Trophoblast cell (in vitro differentiated cells and primary cell): ENCODE data around the gene RASA3.

ENCODE experiments used
- DNase-seq, 2 donors: peaks; one replicate each; pipeline ENCODE4 v3.0.0-alpha.2; 2016
- H2AFZ ChIP-seq: 2 replicates; pipeline ENCODE4 v1.6.1; 2013; ENCODE audit warnings: low read length, moderate library complexity, mild to moderate bottlenecking; ENCODE audit not compliant: insufficient read depth, poor library complexity
- H2AK5ac ChIP-seq: 2 replicates; pipeline ENCODE4 v1.6.1; 2013; ENCODE audit warnings: mild to moderate bottlenecking, low read length
- H2BK120ac ChIP-seq: 2 replicates; pipeline ENCODE4 v1.6.1; 2013; ENCODE audit warnings: low read length, mild to moderate bottlenecking, moderate library complexity; ENCODE audit not compliant: insufficient read depth, poor library complexity
- H2BK12ac ChIP-seq: 2 replicates; pipeline ENCODE4 v1.6.1; 2013; ENCODE audit warnings: mild to moderate bottlenecking, low read length, moderate library complexity
- H2BK5ac ChIP-seq: 2 replicates; pipeline ENCODE4 v1.6.1; 2013; ENCODE audit warnings: low read length, low read depth, moderate library complexity, mild to moderate bottlenecking; ENCODE audit not compliant: poor library complexity
- H3K14ac ChIP-seq: 2 replicates; pipeline ENCODE4 v1.6.1; 2013; ENCODE audit warnings: mild to moderate bottlenecking, low read length
- H3K18ac ChIP-seq: 2 replicates; pipeline ENCODE4 v1.6.1; 2013; ENCODE audit warnings: mild to moderate bottlenecking, low read length
- H3K23ac ChIP-seq: 2 replicates; pipeline ENCODE4 v1.6.1; 2013; ENCODE audit warnings: low read length
- H3K27ac ChIP-seq: 2 replicates; pipeline ENCODE4 v1.5.1; 2013; ENCODE audit warnings: low read depth, mild to moderate bottlenecking, inconsistent platforms, low read length, moderate library complexity
- H3K27me3 ChIP-seq: 2 replicates; pipeline ENCODE4 v1.6.1; 2013; ENCODE audit warnings: inconsistent platforms, mild to moderate bottlenecking, low read length, moderate library complexity; ENCODE audit not compliant: insufficient read depth
- H3K36me3 ChIP-seq, 2 experiments: 1 replicate in 1 of 2; 2 replicates in 1 of 2; pipeline ENCODE4 v1.6.1; 2013; ENCODE audit warnings: low read length in 2 of 2, mild to moderate bottlenecking in 2 of 2, moderate library complexity in 1 of 2; ENCODE audit not compliant: insufficient read depth in 2 of 2, control insufficient read depth in 1 of 2
- H3K4ac ChIP-seq: 2 replicates; pipeline ENCODE4 v1.6.1; 2013; ENCODE audit warnings: low read depth, mild to moderate bottlenecking, low read length, moderate library complexity
- H3K4me1 ChIP-seq, 2 experiments: 1 replicate in 1 of 2; 2 replicates in 1 of 2; pipeline ENCODE4 v1.6.1; 2013; ENCODE audit warnings: low read length in 2 of 2, mild to moderate bottlenecking in 2 of 2, moderate library complexity in 1 of 2; ENCODE audit not compliant: insufficient read depth in 2 of 2, control insufficient read depth in 1 of 2
- H3K4me2 ChIP-seq: 2 replicates; pipeline ENCODE4 v1.6.1; 2013; ENCODE audit warnings: inconsistent platforms, mild to moderate bottlenecking, low read length, moderate library complexity
- H3K4me3 ChIP-seq: 2 replicates; pipeline ENCODE4 v1.5.1; 2013; ENCODE audit warnings: mild to moderate bottlenecking, low read depth, low read length, inconsistent platforms
- H3K79me1 ChIP-seq: one replicate; pipeline ENCODE4 v1.6.1; 2013; ENCODE audit warnings: low read length
- H3K79me2 ChIP-seq: 2 replicates; pipeline ENCODE4 v1.6.1; 2013; ENCODE audit warnings: low read length, mild to moderate bottlenecking; ENCODE audit not compliant: control insufficient read depth, insufficient read depth, poor library complexity
- H3K9ac ChIP-seq: 2 replicates; pipeline ENCODE4 v1.6.1; 2013; ENCODE audit warnings: mild to moderate bottlenecking, low read length
- H3K9me3 ChIP-seq: 2 replicates; pipeline ENCODE4 v1.6.1; 2013; ENCODE audit warnings: low read depth, mild to moderate bottlenecking, control low read depth, inconsistent platforms, low read length; ENCODE audit not compliant: insufficient read depth
- H4K12ac ChIP-seq: 2 replicates; pipeline ENCODE4 v1.6.1; 2013; ENCODE audit warnings: low read depth, mild to moderate bottlenecking, low read length, moderate library complexity
- H4K8ac ChIP-seq: 2 replicates; pipeline ENCODE4 v1.6.1; 2013; ENCODE audit warnings: low read depth, mild to moderate bottlenecking, low read length, moderate library complexity
- H4K91ac ChIP-seq: one replicate; pipeline ENCODE4 v1.6.1; 2013; ENCODE audit warnings: low read depth, mild to moderate bottlenecking, low read length, moderate library complexity
- WGBS: extraction: QIAGEN DNeasy Blood & Tissue Kit; methylation state at CpG from one replicate; pipeline ENCODE4 v1.1.7; 2013; ENCODE audit warnings: missing lambda C conversion rate; ENCODE audit not compliant: insufficient read length, insufficient coverage; ENCODE audit errors: extremely low coverage; 5-methylcytosine and 5-hydroxymethylcytosine counted together

The RASA3 gene

GRCh38 chr13:113969311-113969972 is 163.0 kb downstream of the RASA3 start:
- H3K18ac ChIP-seq, result no peak overlapping the region
- DNase-seq, result no peak
- no peak overlapping the region for H4K12ac ChIP-seq
- peaks cover 17% of the 10 kb centered on the region for H3K9me3 ChIP-seq
- WGBS, result no CpG with 5 or more reads among the region's 25 CpGs
- H3K4me2 ChIP-seq, result no peak overlapping the region
- H2BK120ac ChIP-seq, result no peak overlapping the region
- H4K8ac ChIP-seq, result no peak overlapping the region
- H3K27me3 ChIP-seq, result no peaks in the 10 kb centered on the region
- H2BK5ac ChIP-seq, result no peak overlapping the region
- no peak overlapping the region for H2AFZ ChIP-seq
- peaks cover 0 to 2% of the 10 kb centered on the region in 2 experiments for H3K4me1 ChIP-seq
- no peak overlapping the region for H2AK5ac ChIP-seq
- no peaks in the 10 kb centered on the region for H3K79me2 ChIP-seq
- no peak overlapping the region for H3K27ac ChIP-seq
- H3K14ac ChIP-seq, result no peak overlapping the region
- no peak overlapping the region for H3K4me3 ChIP-seq
- H3K79me1 ChIP-seq, result no peaks in the 10 kb centered on the region
- H3K23ac ChIP-seq, result no peak overlapping the region
- H3K9ac ChIP-seq, result no peak overlapping the region
- no peak overlapping the region for H4K91ac ChIP-seq
- H3K4ac ChIP-seq, result no peak overlapping the region
- H3K36me3 ChIP-seq, result peaks cover 7 to 14% of the 10 kb centered on the region in 2 experiments
- H2BK12ac ChIP-seq, result no peak overlapping the region

GRCh38 chr13:113968463-113969310 is 163.7 kb downstream of the RASA3 start:
- DNase-seq, result no peak
- no peaks in the 10 kb centered on the region for H3K4me1 ChIP-seq
- no peak overlapping the region for H4K8ac ChIP-seq
- H3K79me2 ChIP-seq, result no peaks in the 10 kb centered on the region
- H3K27ac ChIP-seq, result no peak overlapping the region
- H3K4me2 ChIP-seq, result no peak overlapping the region
- H2AFZ ChIP-seq, result no peak overlapping the region
- H3K27me3 ChIP-seq, result no peaks in the 10 kb centered on the region
- no CpG with 5 or more reads among the region's 17 CpGs for WGBS
- no peak overlapping the region for H3K18ac ChIP-seq
- peaks cover 19% of the 10 kb centered on the region for H3K9me3 ChIP-seq
- H2BK120ac ChIP-seq, result no peak overlapping the region
- H2BK12ac ChIP-seq, result no peak overlapping the region
- H3K4me3 ChIP-seq, result no peak overlapping the region
- H2BK5ac ChIP-seq, result no peak overlapping the region
- H3K79me1 ChIP-seq, result no peaks in the 10 kb centered on the region
- no peak overlapping the region for H3K14ac ChIP-seq
- H2AK5ac ChIP-seq, result no peak overlapping the region
- H3K4ac ChIP-seq, result no peak overlapping the region
- H3K36me3 ChIP-seq, result peaks cover 3 to 10% of the 10 kb centered on the region in 2 experiments
- no peak overlapping the region for H3K9ac ChIP-seq
- H4K91ac ChIP-seq, result no peak overlapping the region
- no peak overlapping the region for H3K23ac ChIP-seq
- H4K12ac ChIP-seq, result no peak overlapping the region

GRCh38 chr13:113967729-113968462 is 164.5 kb downstream of the RASA3 start:
- H2BK120ac ChIP-seq, result no peak overlapping the region
- H3K14ac ChIP-seq, result no peak overlapping the region
- no peak overlapping the region for H3K4me3 ChIP-seq
- no peak overlapping the region for H2BK12ac ChIP-seq
- no peak overlapping the region for H3K18ac ChIP-seq
- H3K79me1 ChIP-seq, result no peaks in the 10 kb centered on the region
- no CpG with 5 or more reads among the region's 20 CpGs for WGBS
- H2AK5ac ChIP-seq, result no peak overlapping the region
- H2BK5ac ChIP-seq, result no peak overlapping the region
- H4K8ac ChIP-seq, result no peak overlapping the region
- no peak overlapping the region for H4K91ac ChIP-seq
- no peak overlapping the region for H2AFZ ChIP-seq
- H3K36me3 ChIP-seq, result peaks cover 0 to 4% of the 10 kb centered on the region in 2 experiments
- no peak overlapping the region for H3K27ac ChIP-seq
- peaks cover 22% of the 10 kb centered on the region for H3K9me3 ChIP-seq
- H3K4me2 ChIP-seq, result no peak overlapping the region
- no peaks in the 10 kb centered on the region for H3K79me2 ChIP-seq
- no peaks in the 10 kb centered on the region for H3K27me3 ChIP-seq
- H3K4ac ChIP-seq, result no peak overlapping the region
- no peak overlapping the region for H3K9ac ChIP-seq
- H4K12ac ChIP-seq, result no peak overlapping the region
- no peaks in the 10 kb centered on the region for H3K4me1 ChIP-seq
- no peak overlapping the region for H3K23ac ChIP-seq
- no peak for DNase-seq

GRCh38 chr13:113967206-113967720 is 165.2 kb downstream of the RASA3 start:
- H3K27ac ChIP-seq, result no peak overlapping the region
- H3K9me3 ChIP-seq, result peaks cover 22% of the 10 kb centered on the region
- H2BK5ac ChIP-seq, result no peak overlapping the region
- H2BK120ac ChIP-seq, result no peak overlapping the region
- H4K91ac ChIP-seq, result no peak overlapping the region
- no peak overlapping the region for H3K23ac ChIP-seq
- no peak overlapping the region for H3K4me2 ChIP-seq
- no peak overlapping the region for H2BK12ac ChIP-seq
- H3K79me1 ChIP-seq, result no peaks in the 10 kb centered on the region
- H3K18ac ChIP-seq, result no peak overlapping the region
- H3K36me3 ChIP-seq, result peaks cover 0 to 4% of the 10 kb centered on the region in 2 experiments
- no peaks in the 10 kb centered on the region for H3K79me2 ChIP-seq
- no peak overlapping the region for H4K12ac ChIP-seq
- H3K4me1 ChIP-seq, result no peaks in the 10 kb centered on the region
- no CpG with 5 or more reads among the region's 9 CpGs for WGBS
- no peak overlapping the region for H3K14ac ChIP-seq
- no peak overlapping the region for H3K4ac ChIP-seq
- no peak overlapping the region for H3K9ac ChIP-seq
- no peak overlapping the region for H4K8ac ChIP-seq
- DNase-seq, result no peak
- no peak overlapping the region for H2AFZ ChIP-seq
- H3K4me3 ChIP-seq, result no peak overlapping the region
- no peak overlapping the region for H2AK5ac ChIP-seq
- no peaks in the 10 kb centered on the region for H3K27me3 ChIP-seq
